Measurements from ENCODE around the gene TMEM269.
"Not testable (repeated sequence)": the region's sequence is repeated elsewhere in the genome, so short reads cannot be mapped to it uniquely, and the experiment has no call there.

The TMEM269 gene

GRCh38 chr1:42748021-42748420 is 36.8 kb upstream of the TMEM269 start:
- no peak for DNase-seq (ENCODE audit: low spot score)

GRCh38 chr1:42748461-42749410 is 36.1 kb upstream of the TMEM269 start:
- no peak for DNase-seq (ENCODE audit: low spot score)

GRCh38 chr1:42750041-42750440 is 34.8 kb upstream of the TMEM269 start:
- no peak for DNase-seq (ENCODE audit: low spot score)

GRCh38 chr1:42751511-42752070 is 33.2 kb upstream of the TMEM269 start:
- not testable (repeated sequence) for DNase-seq (ENCODE audit: low spot score)

GRCh38 chr1:42752284-42752683 is 32.5 kb upstream of the TMEM269 start:
- no peak for DNase-seq (ENCODE audit: low spot score)

- DNase-seq (ENCODE audit: low spot score) = no peak
Observed at GRCh38 chr1:42753070-42753469, 31.7 kb upstream of the TMEM269 start.

- no peak for DNase-seq (ENCODE audit: low spot score)
Observed at GRCh38 chr1:42756956-42757891, 27.6 kb upstream of the TMEM269 start.

GRCh38 chr1:42757892-42758275 is 26.9 kb upstream of the TMEM269 start:
- no peak for DNase-seq (ENCODE audit: low spot score)

- DNase-seq (ENCODE audit: low spot score) = no peak
Observed at GRCh38 chr1:42758641-42759040, 26.1 kb upstream of the TMEM269 start.

- no peak for DNase-seq (ENCODE audit: low spot score)
Observed at GRCh38 chr1:42759114-42759513, 25.7 kb upstream of the TMEM269 start.

GRCh38 chr1:42761567-42761966 is 23.2 kb upstream of the TMEM269 start:
- no peak for DNase-seq (ENCODE audit: low spot score)

GRCh38 chr1:42762269-42762668 is 22.5 kb upstream of the TMEM269 start:
- no peak for DNase-seq (ENCODE audit: low spot score)

GRCh38 chr1:42765269-42765668 is 19.5 kb upstream of the TMEM269 start:
- no peak for DNase-seq (ENCODE audit: low spot score)

GRCh38 chr1:42765832-42766740 is 18.7 kb upstream of the TMEM269 start:
- no peak for DNase-seq (ENCODE audit: low spot score)

GRCh38 chr1:42766741-42767509 is 17.9 kb upstream of the TMEM269 start, which contains the start of the genes C1orf50 and P3H1:
C1orf50 (plus strand) TSS chr1:42767249; CDS start chr1:42767312, 63 bp downstream.
P3H1 (minus strand) TSS chr1:42767028; CDS start chr1:42766971, 57 bp downstream.
- peak; percentile 100 for DNase-seq (ENCODE audit: low spot score)

- no peak for DNase-seq (ENCODE audit: low spot score)
Observed at GRCh38 chr1:42767510-42768000, 17.2 kb upstream of the TMEM269 start.

- no peak for DNase-seq (ENCODE audit: low spot score)
Observed at GRCh38 chr1:42768172-42768571, 16.6 kb upstream of the TMEM269 start.

- DNase-seq (ENCODE audit: low spot score) = no peak
Observed at GRCh38 chr1:42769811-42770210, 15.0 kb upstream of the TMEM269 start.

GRCh38 chr1:42773420-42773819 is 11.4 kb upstream of the TMEM269 start:
- DNase-seq (ENCODE audit: low spot score) = no peak

GRCh38 chr1:42774928-42775526 is 9.8 kb upstream of the TMEM269 start:
- DNase-seq (ENCODE audit: low spot score) = no peak
